ENCODE measurements around the gene NIT1.

NIT1 gene

DNA sequence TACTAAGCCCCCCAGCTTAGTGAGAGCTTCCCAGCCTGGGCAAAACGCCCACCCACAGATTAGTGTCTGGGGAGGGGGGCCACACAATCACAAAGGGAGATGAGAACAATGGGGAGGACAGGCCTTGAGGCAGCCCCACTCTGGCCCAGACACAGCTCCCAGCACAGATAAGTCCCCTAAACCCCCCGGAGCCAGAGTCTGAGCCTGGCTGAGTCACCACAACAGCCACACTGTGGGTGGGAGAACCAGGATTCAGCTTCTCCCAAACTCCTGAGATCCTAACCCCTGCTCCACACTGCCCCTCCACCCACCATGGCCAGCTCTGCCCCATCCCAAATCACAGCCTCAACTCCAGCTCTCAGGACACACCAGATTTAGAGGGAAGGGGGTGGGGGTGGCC lies 32.7 kb upstream of the NIT1 start:
- DNase-seq, result no peak

DNA sequence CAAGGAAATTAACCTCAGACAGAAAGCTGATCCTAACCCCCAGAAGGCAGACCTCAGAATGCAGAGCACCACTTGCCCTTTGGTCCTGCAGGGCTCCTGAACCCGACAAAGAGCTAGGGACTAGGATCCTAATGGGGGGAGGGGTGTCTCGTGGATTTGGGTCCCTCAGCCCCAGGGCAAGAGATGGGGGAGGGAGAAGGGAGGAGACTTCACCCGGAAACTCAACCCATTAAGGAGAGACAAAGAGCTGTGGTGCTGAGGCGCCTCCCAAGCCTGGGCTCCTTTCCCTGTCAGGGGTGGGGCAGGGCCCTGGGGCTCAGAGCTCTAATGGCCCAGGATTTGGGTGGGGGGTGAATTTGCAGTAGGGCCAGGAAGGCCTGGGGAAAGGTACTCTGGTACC lies 31.4 kb upstream of the NIT1 start:
- no peak for DNase-seq

DNA sequence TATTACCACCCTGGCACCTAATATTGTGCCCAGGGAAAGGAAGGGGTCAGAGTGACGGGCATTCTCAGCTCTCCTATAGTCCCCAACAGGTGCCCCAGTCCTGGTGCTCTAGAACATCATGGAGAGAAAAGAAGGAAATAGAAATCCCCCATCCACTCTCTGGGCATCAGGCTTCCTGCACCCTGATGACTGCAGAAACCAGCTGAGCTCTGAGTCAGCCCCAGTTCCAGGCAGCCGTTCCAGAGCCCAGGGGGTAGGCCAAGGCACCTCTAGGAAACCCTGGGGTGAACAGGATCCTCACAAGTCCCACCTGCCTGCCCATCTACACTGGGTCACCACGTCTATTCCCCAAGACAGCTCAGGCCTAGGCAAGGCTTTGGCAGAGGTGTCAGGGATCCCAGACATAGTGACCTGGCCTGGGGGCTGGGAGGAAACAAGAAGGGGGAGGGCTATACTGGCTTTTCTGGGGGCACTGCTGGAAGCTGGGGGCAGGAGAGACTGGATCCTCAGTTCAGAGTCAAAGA lies 29.3 kb upstream of the NIT1 start:
- no peak for DNase-seq

DNA sequence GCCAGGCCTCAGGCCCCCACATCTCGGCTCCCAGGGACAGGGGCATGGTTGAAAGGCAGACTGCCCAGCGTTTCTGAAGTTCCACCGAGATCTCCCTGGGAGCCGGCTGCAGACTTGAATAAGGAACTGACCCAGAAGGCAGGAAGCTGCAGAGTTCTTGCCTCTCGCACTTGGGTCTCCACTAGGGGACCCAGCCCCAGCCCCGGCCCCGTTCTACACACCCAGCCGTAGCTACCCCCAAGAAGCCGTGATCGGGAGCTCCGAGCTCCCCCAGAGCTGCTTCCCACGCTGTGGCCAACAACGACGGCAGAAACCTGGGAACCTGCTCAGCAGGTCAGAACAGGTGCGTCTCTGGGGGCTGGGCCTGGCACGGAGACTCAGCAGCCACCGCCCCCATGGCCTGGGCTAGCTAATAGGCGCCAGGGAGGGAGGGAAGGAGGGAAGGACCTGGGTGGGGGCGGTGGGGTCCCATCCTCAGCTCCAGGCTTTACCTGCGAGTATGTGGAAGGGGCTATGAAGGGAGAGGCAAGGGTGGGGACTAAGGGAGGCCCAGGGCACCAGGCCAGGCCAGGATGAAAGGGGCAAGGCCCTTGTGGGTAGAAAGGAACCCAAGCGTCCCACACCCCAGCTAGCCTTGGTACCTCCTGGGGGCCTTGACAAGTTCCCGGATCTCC lies 28.5 kb upstream of the NIT1 start, which contains the start of gene NECTIN4:
TSS of gene NECTIN4 (minus strand) at position 308 of the 674 bp plus-strand sequence. CDS start at position 46, 262 bp downstream.
- no peak for DNase-seq

DNA sequence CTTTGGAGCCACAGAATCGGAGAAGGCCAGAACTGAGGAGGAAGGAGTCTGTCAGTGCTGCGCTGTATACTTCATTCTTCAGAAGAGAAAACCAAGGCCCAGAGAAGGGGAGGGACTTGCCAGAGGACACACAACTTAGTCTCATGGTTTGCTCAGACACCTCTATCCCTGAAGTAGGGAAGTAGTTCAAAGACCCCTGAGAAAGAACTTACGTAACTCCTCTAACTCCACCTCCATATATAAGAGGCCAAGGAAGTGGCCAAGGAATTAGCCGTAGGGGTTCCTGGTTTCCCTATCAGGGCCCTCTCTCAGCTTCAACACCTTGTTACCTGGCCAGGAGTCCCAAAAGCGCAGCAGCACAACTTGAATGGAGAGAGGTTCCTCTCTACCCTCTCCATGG lies 28.0 kb upstream of the NIT1 start:
- DNase-seq, result no peak

DNA sequence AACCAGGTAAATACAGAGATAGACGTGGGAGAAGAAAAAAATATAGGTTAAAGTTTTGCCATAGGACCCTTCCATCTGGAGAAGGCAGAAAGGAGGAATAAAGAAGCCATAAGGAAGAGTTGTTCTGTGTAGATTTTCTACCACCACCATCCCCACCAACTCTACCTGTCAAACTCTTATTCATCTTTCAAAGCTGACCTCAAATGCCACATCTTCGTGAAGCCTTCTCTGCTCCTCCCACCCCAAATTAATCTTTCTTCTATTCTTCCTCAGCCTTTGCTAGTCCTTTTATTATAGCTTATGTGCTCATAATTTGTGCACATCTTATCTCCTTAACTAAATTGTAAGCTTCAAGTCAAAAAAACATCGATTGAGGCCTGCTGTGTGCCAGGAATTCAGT lies 27.3 kb upstream of the NIT1 start:
- no peak for DNase-seq

DNA sequence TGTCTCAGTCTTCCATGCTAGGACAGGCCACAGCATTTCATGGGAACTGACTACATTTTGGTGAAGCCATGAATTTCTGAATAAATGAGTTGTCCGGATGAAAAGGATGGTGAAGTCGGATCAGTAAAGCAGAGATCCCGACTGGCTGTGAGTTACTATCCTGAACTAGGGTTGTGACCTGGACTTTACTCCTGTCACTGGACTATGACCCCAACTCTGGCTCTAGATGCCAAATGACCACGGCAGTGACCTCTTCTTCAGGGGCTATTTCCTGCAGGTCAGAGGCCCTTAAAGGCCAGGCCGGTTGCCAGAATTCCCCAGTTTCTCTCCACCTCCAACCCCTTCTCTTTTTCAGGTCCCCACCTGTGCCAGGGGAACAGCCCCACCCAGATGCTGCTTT lies 26.8 kb upstream of the NIT1 start:
- no peak for DNase-seq

DNA sequence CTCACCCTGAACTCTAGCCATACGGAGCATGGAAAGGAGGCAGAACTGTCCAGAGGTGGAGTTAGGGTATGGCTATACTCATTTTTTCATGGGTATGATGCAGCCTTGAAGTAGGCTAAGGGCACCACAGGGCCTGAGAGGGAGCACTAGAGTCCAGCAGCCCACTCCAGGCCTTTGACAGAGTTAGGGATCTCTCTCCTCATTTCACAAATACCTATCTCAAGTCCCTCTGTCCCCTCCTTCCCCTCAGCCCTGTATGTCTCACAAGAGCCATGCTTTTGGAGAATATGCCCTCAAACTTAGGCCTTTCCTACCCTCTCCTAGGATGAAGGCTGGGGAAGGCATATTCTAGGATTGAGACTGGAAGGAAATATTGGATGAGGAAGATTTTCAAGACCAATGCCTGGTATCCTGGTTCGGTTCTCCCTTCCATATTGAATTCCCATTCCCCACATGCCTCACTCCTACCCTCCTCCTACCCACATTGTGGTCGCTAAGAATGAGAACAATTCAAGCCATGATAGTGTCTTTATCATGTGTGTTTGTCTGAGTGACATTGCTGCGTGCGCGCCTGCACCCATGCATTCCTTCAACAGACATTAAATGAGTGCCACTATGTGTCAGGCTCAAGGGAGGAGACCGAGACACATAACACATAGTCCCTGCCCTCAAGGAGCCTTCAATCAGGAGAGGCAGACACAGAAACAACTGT lies 26.0 kb upstream of the NIT1 start:
- no peak for DNase-seq

DNA sequence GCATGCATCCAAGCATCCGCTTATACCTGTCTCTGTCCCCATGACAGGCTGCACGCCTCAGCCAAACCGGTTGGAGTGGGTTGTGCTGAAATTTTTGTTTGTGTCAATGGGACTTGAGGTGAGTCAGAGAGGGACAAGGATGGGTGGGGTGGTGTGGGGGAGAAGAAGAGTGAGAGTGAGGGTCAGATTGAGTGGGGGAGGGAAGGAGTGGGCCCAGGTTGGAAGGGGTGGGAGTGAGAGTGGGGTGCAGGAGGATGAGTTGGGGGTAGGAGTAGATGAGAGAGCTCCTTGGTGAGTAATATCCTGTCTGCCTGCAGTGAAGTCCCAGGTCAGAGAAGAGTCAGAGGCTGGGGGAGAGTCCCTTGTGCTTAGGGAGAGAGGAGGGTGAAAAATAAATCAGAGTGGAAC lies 25.3 kb upstream of the NIT1 start:
- DNase-seq, result no peak

DNA sequence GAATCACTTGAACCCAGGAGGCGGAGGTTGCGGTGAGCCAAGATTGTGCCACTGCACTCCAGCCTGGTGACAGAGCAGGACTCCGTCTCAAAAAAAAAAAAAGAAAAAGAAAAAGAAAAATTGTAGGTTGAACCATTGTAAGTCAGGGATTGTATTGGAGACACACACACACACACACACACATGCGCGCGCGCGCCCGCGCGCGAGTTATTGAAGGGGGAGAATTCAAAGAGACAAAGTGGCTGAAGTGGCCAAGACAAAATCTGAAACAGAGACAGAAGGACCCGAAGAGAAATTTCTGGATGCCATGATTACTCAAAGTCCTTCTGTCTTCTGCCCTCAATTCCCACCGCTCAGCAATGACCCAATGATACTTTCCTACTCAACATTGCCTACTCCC lies 23.4 kb upstream of the NIT1 start:
- DNase-seq, result no peak

DNA sequence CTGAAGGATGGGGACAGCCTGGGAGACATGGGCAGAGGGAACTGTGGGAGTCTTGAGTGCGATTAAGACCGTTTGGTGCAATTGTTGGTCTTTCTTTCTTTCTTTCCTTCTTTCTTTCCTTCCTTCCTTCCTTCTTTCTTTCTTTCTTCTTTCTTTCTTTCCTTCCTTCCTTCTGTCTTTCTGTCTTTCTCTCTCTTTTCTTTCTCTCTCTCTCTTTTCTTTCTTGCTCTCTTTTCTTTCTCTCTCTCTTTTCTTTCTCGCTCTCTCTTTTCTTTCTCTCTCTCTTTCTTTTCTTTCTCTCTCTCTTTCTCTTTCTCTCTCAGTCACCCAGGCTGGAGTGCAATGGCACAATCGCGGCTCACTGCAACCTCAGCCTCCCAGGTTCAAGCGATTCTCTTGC lies 22.7 kb upstream of the NIT1 start:
- DNase-seq, result no peak

DNA sequence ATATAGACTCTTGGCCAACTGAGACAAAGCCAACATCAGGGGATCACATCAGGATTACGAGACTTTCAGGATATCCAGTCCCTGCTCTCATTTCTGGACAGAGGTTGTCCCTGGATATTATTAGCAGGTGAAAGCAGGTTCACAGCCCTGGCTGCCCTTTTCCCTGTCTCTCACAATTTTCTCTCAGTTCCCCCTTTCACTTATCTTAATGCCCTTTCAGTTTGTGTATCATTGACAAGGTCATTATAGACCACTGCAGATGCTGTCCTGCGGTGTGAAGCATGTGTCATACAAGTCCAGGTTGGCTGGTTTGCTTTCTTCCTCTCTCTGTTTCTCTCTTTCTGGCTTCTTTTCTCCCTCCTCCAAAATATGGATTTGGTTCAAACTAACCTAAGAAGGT lies 21.9 kb upstream of the NIT1 start:
- no peak for DNase-seq

DNA sequence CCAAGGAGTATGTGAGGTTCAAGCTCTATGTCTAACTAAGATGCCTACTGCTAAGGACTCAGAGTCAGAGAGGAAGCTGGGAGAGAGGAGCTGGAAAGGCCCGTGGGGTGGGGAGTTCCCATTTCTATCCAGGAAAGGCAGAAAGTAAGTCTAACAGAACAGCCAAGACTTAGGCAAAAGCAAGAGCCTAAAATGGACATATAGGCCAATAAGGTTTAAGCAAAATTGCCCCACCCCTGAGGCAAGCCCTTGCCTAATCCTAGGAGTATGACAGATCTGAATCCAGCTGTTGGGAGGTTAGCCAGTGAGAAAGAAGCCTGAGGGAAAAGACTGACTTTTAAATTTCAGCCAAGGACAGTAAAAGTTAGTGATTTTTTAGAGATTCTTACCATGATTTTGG lies 21.4 kb upstream of the NIT1 start:
- DNase-seq, result no peak

DNA sequence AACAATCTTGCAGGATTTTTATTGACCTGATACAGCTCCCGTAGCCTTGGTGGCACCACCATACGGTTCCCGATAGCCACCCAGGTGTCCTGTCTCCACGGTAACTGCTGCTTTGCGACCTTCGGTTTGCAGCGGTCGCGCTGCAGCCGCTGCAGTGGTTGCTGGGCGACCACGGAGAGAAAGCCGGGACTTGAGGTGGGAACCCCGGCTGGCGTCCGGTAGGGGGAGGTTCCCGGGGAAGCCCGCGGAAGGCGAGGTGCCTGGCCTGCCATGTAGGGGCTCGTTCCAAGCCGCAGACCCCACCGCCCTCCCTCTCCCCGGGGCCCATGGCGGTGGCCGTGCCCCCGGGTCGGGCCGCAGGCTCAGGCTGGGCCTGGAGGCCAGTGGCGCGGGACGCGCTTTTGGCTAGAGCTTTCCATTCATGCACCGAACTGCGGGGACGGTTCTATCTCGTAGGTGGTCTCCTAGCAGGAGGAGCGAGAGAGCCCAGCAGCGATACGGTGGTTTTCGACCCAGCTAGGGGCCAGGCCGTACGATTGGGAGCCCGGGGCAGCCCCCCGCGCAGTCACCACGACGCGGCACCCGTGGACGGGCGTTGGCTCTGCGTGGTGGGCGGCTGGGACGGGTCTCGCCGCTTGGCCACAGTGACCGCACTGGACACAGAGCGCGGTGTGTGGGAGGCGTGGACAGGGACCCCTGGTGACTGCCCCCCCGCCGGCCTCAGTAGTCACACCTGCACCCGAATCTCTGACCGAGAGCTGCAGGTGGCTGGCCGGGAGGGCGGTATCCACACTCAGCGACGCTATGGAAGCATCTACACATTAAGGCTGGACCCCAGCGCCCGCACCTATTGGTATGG lies 19.5 kb upstream of the NIT1 start, which contains the start of gene KLHDC9:
TSS of gene KLHDC9 (plus strand) at position 152 of the 859 bp plus-strand sequence. CDS start at position 327, 175 bp downstream.
- peak; percentile 89 to 90 for DNase-seq

DNA sequence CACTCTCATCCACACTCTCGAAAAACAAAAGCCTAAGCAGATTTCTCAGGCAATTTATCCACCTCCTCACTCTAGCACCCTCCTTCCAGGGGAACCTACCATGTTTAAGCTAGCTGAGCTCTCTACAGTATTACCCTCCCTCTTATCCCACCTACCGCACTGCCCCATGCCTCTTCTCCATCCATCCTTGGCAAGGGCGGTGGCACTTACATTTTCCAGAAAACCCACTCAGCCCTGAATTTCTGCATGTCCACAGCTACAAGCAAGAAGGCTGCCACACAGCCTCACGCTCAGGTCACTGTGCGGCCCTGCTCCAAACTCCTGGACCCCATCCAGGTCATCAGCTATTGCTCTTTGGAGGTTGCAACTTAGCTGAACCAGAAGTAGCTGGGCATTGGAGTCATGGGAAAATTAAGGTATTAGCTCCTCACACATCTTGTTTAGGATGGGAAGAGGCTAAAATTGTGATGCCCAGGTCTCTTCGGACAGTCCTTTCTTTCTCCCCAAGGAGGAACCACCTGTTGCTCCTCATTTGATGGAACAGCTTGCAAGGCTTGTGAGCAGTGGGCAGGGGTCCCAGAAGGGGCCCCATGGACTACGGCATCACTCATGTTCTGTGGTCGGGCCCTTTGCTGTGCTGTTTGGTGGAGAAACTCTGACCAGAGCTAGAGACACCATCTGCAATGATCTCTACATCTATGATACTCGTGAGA lies 18.7 kb upstream of the NIT1 start:
- no peak for DNase-seq

DNA sequence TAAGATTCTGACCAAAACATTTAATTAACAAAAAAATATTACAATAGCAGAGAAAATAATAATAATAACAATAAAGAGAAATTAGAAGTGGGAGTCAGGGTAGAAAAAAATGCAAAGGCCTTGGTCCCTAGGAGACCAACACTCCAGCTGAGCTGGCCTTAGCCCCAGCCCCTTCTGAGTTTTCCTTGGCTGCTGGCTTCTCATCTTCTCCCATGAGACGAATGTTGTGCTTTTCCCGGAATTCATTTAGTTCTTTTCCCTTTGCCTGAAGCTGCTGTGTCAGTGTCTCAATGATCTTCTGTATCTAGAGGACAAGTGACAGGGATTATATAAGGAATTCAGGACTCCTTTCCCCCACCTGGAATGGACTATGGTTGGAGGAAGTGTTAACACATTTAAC lies 17.3 kb upstream of the NIT1 start:
- no peak for DNase-seq

DNA sequence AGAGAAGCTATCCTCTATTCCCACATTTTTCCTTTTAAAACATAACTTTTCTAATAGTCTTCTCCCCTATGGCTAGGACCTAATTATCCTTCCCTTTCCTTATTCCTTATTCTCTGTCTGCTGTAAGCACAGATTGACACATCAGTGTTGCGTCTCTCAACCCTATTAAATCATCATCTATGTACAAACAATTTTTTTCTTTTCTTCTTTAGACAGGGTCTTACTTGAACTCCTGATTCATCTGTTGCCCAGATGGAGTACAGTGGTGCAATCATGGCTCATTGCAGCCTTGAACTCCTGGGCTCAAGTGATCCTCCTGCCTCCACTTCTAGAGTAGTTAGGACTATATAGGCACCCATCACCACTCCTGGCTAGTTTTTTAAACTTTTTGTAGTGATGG lies 11.5 kb upstream of the NIT1 start:
- no peak for DNase-seq

DNA sequence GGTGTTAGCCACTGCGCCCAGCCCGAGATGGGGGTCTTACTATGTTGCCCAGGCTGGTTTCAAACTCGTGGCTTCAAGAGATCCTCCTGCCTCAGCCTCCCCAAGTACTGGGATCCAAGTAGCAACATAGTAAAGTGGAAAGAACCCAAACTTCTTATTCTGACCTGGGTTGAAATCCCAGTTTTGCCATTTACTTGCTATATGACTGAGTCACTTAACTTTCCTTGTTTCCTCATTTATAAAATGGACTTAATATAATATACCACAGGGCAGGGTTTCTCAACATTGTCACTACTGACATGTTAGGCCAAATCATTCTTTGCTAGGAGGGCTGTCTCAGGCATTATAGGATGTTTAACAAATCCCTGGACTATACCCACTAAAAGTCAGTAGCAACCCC lies 6.8 kb upstream of the NIT1 start:
- DNase-seq, result no peak

DNA sequence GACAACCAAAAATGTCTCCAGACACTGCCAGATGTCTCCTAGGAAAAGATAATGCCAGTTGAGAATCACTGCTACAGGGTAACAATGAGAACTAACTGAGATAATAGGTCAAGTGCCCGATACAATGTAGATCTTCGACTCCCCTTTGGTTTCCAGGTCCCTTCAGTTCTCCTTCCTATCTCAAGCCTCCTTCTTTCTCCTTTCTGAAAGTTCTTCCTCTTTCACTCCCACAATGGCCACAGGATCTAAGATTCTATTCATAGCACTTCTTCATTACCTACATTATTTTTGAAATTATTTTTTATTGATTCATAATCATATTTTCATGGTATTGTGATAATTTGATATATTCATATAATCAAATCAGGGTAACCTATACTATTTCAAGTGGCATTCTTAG lies 6.4 kb upstream of the NIT1 start:
- no peak for DNase-seq

DNA sequence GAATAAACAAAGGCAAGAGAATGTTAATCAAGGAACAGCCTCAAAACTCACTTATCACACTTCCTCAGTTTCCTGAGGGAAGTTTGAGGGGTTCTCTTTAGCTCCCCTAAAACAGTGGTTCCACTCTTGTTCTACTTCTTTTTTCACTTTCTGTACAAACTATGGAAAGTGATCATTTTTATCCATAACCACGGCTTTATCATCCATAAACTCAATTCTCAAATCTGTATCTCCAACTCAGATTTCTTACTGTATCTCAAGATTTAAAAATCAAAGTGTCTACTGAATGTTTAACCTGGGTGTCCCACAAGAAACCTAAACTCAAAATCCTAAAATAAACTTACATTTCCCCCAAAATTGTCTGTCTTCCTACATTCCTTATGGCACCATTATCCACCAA lies 4.0 kb upstream of the NIT1 start:
- DNase-seq, result no peak

DNA sequence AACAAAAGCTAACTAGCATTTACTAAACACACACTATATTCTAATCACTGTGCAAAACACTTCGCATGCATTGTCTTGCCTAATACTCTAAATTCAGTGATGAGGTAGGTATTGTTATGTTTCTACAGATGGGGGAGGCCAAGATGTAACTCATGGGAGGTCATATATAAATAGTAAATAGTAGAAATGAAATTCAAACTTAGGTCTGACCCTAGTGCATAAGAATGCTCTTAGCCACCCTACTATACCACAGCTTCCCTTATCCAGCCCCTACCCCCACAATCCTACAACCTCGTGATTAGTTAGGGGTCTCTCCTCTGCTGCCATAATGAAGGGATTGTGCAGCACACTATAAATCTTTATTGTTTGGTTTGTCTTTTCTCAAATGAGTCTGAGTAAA lies 3.3 kb upstream of the NIT1 start:
- no peak for DNase-seq

DNA sequence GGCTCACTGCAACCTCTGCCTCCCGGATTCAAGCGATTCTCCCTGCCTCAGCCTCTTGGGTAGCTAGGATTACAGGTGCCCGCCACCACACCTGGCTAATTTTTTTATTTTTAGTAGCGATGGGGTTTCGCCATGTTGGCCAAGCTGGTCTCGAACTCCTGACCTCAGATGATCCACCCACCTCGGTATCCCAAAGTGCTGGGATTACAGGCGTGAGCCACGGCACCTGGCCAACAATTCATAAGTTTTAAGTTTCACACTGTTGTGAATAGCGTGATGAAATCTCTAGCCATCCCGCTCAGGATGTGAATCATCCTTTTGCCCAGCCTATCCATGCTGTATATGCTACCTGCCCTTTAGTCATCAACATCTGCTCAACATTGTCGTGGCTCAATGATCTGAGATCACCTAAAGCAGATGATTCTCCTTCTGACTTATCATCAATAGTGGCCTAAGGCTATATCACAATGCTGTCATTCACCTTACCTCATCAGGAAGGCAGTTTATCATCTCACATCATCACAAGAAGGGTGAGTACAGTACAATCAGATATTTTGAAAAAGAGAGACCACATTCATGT lies 2.7 kb upstream of the NIT1 start:
- no peak for DNase-seq

Data from NCI-H1930 (cell line).